Upper lobe of right lung (tissue), 1 donor: Measurements from ENCODE around the gene CBY1. TPM values are rescaled to one million over a fixed set of nuclear protein-coding genes. Genes with fewer than 3 reads are reported as not detected.
"Not testable (repeated sequence)": the region's sequence is repeated elsewhere in the genome, so short reads cannot be mapped to it uniquely, and the experiment has no call there.

Experiments
- ATAC-seq: fragments of 200-7000 bp; cut with Tn5 transposase; one replicate; pipeline ENCODE4 v1.9.1; 2020; ENCODE audit warnings: mild to moderate bottlenecking, moderate library complexity
- DNase-seq: peaks from one replicate; pipeline ENCODE4 v3.0.0-alpha.2; 2020
- H3K27ac ChIP-seq: fragments of 200-600 bp; one replicate; pipeline ENCODE4 v1.8.0; 2022
- H3K27me3 ChIP-seq: fragments of 200-600 bp; one replicate; pipeline ENCODE4 v1.8.0; 2022; ENCODE audit warnings: mild to moderate bottlenecking
- H3K36me3 ChIP-seq: fragments of 200-600 bp; one replicate; pipeline ENCODE4 v1.8.0; 2022
- H3K4me1 ChIP-seq: fragments of 200-600 bp; one replicate; pipeline ENCODE4 v1.8.0; 2022
- H3K4me3 ChIP-seq: fragments of 200-600 bp; one replicate; pipeline ENCODE4 v1.8.0; 2022; ENCODE audit warnings: mild to moderate bottlenecking
- H3K9me3 ChIP-seq: fragments of 200-600 bp; one replicate; pipeline ENCODE4 v1.8.0; 2022
- CTCF ChIP-seq: fragments of 200-600 bp; IDR thresholded peaks from one replicate; pipeline ENCODE4 v1.8.0; 2022; ENCODE audit warnings: antibody characterized with exemption
- intact Hi-C: fragments of 100-400 bp; cut with DNase I; formaldehyde crosslinking; loops from one replicate; pipeline ENCODE4 v1.11.0; 2022
- total RNA-seq: library from RNA; stranded (reverse); fragmentation: NEBNext Ultra II Directional; extraction: Animal tissue kit (Norgen Biotek cat#: 25700); gene quantifications from one replicate; pipeline ENCODE4 v1.2.1, GENCODE V29; 2021
- donor health status: DM: no; HTN: yes; CAD: no; lungs with severe emphysema.

Gene CBY1
- total RNA-seq, 1 donor from 2014 or later = 34.6 TPM

- intact Hi-C loops = no loop called here
- TF ChIP-seq CTCF = no peak
These were observed 17.7 kb upstream of the CBY1 start for GRCh38 chr22:38638728-38639127.

GRCh38 chr22:38641476-38642040 lies 14.9 kb upstream of the CBY1 start:
- Histone ChIP-seq H3K27me3 (no peaks in the 10 kb centered on the region), H3K36me3 (no peaks in the 10 kb centered on the region), H3K4me1 (no peaks in the 10 kb centered on the region), H3K4me3 (no peak overlapping the region), H3K9me3 (no peaks in the 10 kb centered on the region), H3K27ac (no peak overlapping the region)
- no peak for ATAC-seq
- TF ChIP-seq CTCF = no peak
- intact Hi-C loops = no loop called here
- no peak for DNase-seq

More at GRCh38 chr22:38638728-38639127, 17.7 kb upstream of the CBY1 start:
- H3K27ac ChIP-seq = no peak overlapping the region
- H3K27me3 ChIP-seq = no peaks in the 10 kb centered on the region
- H3K4me1 ChIP-seq = no peaks in the 10 kb centered on the region
- no peaks in the 10 kb centered on the region for H3K36me3 ChIP-seq
- no peak for DNase-seq
- ATAC-seq = no peak
- H3K9me3 ChIP-seq = no peaks in the 10 kb centered on the region
- H3K4me3 ChIP-seq = no peak overlapping the region

- DNase-seq, intact Hi-C loops, H3K27me3 ChIP-seq, ATAC-seq, H3K4me1 ChIP-seq, H3K36me3 ChIP-seq, H3K9me3 ChIP-seq, H3K27ac ChIP-seq, H3K4me3 ChIP-seq: not testable (repeated sequence)
These were observed 12.2 kb upstream of the CBY1 start for GRCh38 chr22:38644245-38644644.

- no peaks in the 10 kb centered on the region for H3K9me3 ChIP-seq
- no peak overlapping the region for H3K4me3 ChIP-seq
- intact Hi-C loops = no loop called here
- no peak for DNase-seq
- no peaks in the 10 kb centered on the region for H3K36me3 ChIP-seq
- H3K4me1 ChIP-seq = no peaks in the 10 kb centered on the region
- ATAC-seq = no peak
- TF ChIP-seq CTCF = no peak
- no peak overlapping the region for H3K27ac ChIP-seq
- H3K27me3 ChIP-seq = no peaks in the 10 kb centered on the region
These were observed 11.0 kb upstream of the CBY1 start for GRCh38 chr22:38645430-38645829.

GRCh38 chr22:38649841-38650522 lies 6.5 kb upstream of the CBY1 start:
- intact Hi-C loops = no loop called here
- ATAC-seq (no peak), DNase-seq (no peak)
- TF ChIP-seq CTCF = no peak
- no peaks in the 10 kb centered on the region for H3K4me1 ChIP-seq
- H3K36me3 ChIP-seq = no peaks in the 10 kb centered on the region
- no peak overlapping the region for H3K4me3 ChIP-seq
- H3K27ac ChIP-seq = no peak overlapping the region
- H3K27me3 ChIP-seq = no peaks in the 10 kb centered on the region
- H3K9me3 ChIP-seq = no peaks in the 10 kb centered on the region

- Histone ChIP-seq H3K4me1 (peaks cover 11% of the 10 kb centered on the region), H3K9me3 (no peaks in the 10 kb centered on the region), H3K4me3 (no peak overlapping the region), H3K27ac (no peak overlapping the region), H3K36me3 (no peaks in the 10 kb centered on the region), H3K27me3 (no peaks in the 10 kb centered on the region)
- no peak for TF ChIP-seq CTCF
- intact Hi-C loops = no loop called here
- ATAC-seq (no peak), DNase-seq (no peak)
These were observed 3.6 kb upstream of the CBY1 start for GRCh38 chr22:38652859-38653258.
